Parathyroid adenoma (tissue), 2 donors: ENCODE data around the gene PRKN.

ENCODE experiments used
- H2AFZ ChIP-seq: fragments of 300-600 bp; sonication (generic); one replicate; pipeline ENCODE4 v1.7.0; 2017; ENCODE audit warnings: antibody characterized with exemption, mild to moderate bottlenecking
- H3K27ac ChIP-seq: fragments of 300-600 bp; sonication (generic); one replicate; pipeline ENCODE4 v1.7.0; 2017
- H3K27me3 ChIP-seq: fragments of 300-600 bp; sonication (generic); one replicate; pipeline ENCODE4 v1.7.0; 2017; ENCODE audit warnings: low read length; ENCODE audit not compliant: control insufficient read depth, insufficient read depth
- H3K36me3 ChIP-seq: fragments of 300-600 bp; sonication (generic); one replicate; pipeline ENCODE4 v1.7.0; 2017; ENCODE audit warnings: low read length; ENCODE audit not compliant: control insufficient read depth, insufficient read depth
- H3K4me1 ChIP-seq: fragments of 300-600 bp; sonication (generic); one replicate; pipeline ENCODE4 v1.7.0; 2017; ENCODE audit warnings: control low read depth
- H3K4me2 ChIP-seq: fragments of 300-600 bp; sonication (generic); one replicate; pipeline ENCODE4 v1.7.0; 2017; ENCODE audit warnings: low read length
- H3K4me3 ChIP-seq: fragments of 300-600 bp; sonication (generic); one replicate; pipeline ENCODE4 v1.7.0; 2017; ENCODE audit warnings: low read depth, low read length
- H3K79me2 ChIP-seq: fragments of 300-600 bp; sonication (generic); one replicate; pipeline ENCODE4 v1.7.0; 2017; ENCODE audit warnings: control low read depth
- H3K9ac ChIP-seq: fragments of 300-600 bp; sonication (generic); one replicate; pipeline ENCODE4 v1.7.0; 2017; ENCODE audit warnings: mild to moderate bottlenecking
- H3K9me3 ChIP-seq: fragments of 300-600 bp; sonication (generic); one replicate; pipeline ENCODE4 v1.7.0; 2017; ENCODE audit warnings: low read length; ENCODE audit not compliant: control insufficient read depth
- CTCF ChIP-seq: fragments of 300-600 bp; sonication (generic); IDR thresholded peaks from one replicate; pipeline ENCODE4 v1.7.0; 2017; ENCODE audit warnings: antibody characterized with exemption, mild to moderate bottlenecking
- donor health status: primary hyperparathyroidism.

Gene PRKN

GRCh38 chr6:162416307-162416706, 311.3 kb downstream of the PRKN start:
- no peak overlapping the region for H3K9ac ChIP-seq

GRCh38 chr6:162409741-162410691, 317.6 kb downstream of the PRKN start:
- TF ChIP-seq CTCF, result no peak
- Histone ChIP-seq H3K4me2 (no peak overlapping the region), H3K27me3 (no peaks in the 10 kb centered on the region), H3K4me1 (no peaks in the 10 kb centered on the region), H2AFZ (no peak overlapping the region), H3K36me3 (no peaks in the 10 kb centered on the region), H3K9me3 (no peaks in the 10 kb centered on the region), H3K9ac (no peak overlapping the region), H3K27ac (no peak overlapping the region), H3K4me3 (no peak overlapping the region), H3K79me2 (no peaks in the 10 kb centered on the region)

More at GRCh38 chr6:162416307-162416706, 311.3 kb downstream of the PRKN start:
- H3K4me1 ChIP-seq, result no peaks in the 10 kb centered on the region
- no peak overlapping the region for H2AFZ ChIP-seq
- H3K4me2 ChIP-seq, result no peak overlapping the region
- H3K27me3 ChIP-seq, result no peaks in the 10 kb centered on the region
- H3K79me2 ChIP-seq, result no peaks in the 10 kb centered on the region
- H3K4me3 ChIP-seq, result no peak overlapping the region
- TF ChIP-seq CTCF, result no peak
- no peaks in the 10 kb centered on the region for H3K9me3 ChIP-seq
- H3K36me3 ChIP-seq, result no peaks in the 10 kb centered on the region
- H3K27ac ChIP-seq, result no peak overlapping the region

- no peak overlapping the region for H3K4me3 ChIP-seq
- no peaks in the 10 kb centered on the region for H3K79me2 ChIP-seq
- H3K27me3 ChIP-seq, result no peaks in the 10 kb centered on the region
- TF ChIP-seq CTCF, result no peak
- H3K4me1 ChIP-seq, result no peaks in the 10 kb centered on the region
- H2AFZ ChIP-seq, result no peak overlapping the region
- H3K9me3 ChIP-seq, result no peaks in the 10 kb centered on the region
- no peaks in the 10 kb centered on the region for H3K36me3 ChIP-seq
- no peak overlapping the region for H3K9ac ChIP-seq
- H3K27ac ChIP-seq, result no peak overlapping the region
- H3K4me2 ChIP-seq, result no peak overlapping the region
Measured at GRCh38 chr6:162408826-162409535, 318.6 kb downstream of the PRKN start.

- no peaks in the 10 kb centered on the region for H3K79me2 ChIP-seq
- H3K4me1 ChIP-seq, result no peaks in the 10 kb centered on the region
- no peak overlapping the region for H3K4me3 ChIP-seq
- H2AFZ ChIP-seq, result no peak overlapping the region
- H3K4me2 ChIP-seq, result no peak overlapping the region
- no peak overlapping the region for H3K27ac ChIP-seq
- no peak for TF ChIP-seq CTCF
- no peaks in the 10 kb centered on the region for H3K27me3 ChIP-seq
- no peak overlapping the region for H3K9ac ChIP-seq
- H3K36me3 ChIP-seq, result no peaks in the 10 kb centered on the region
- H3K9me3 ChIP-seq, result no peaks in the 10 kb centered on the region
Measured at GRCh38 chr6:162404951-162405350, 322.6 kb downstream of the PRKN start.
